Motor neuron (in vitro differentiated cells): ENCODE data around the gene CD52. TPM values are rescaled to one million over a fixed set of nuclear protein-coding genes. Genes with fewer than 3 reads are reported as not detected.
A peak's percentile ranks its signal among the peaks of the same experiment; 100 is the strongest.
"Not testable (repeated sequence)": the region's sequence is repeated elsewhere in the genome, so short reads cannot be mapped to it uniquely, and the experiment has no call there.

Experiments
- ATAC-seq, 8 experiments: fragments of 200-7000 bp; cut with Tn5 transposase; replicated peaks in 6 of 8; 2 replicates each; pipeline ENCODE4 v1.8.0; 2021; ENCODE audit warnings: mild to moderate bottlenecking in 8 of 8, moderate library complexity in 8 of 8
- H3K27ac ChIP-seq, 2 donors: fragments of 250-450 bp; sonication (Bioruptor Pico); 2 replicates each; pipeline ENCODE4 v1.9.0; 2021; ENCODE audit warnings: antibody characterized with exemption in 2 of 2, mild to moderate bottlenecking in 2 of 2, moderate library complexity in 1 of 2
- H3K4me1 ChIP-seq, 2 donors: fragments of 250-450 bp; sonication (Bioruptor Pico); replicated peaks in 1 of 2; 2 replicates each; pipeline ENCODE4 v1.6.1; 2021; ENCODE audit warnings: antibody characterized with exemption in 2 of 2, mild to moderate bottlenecking in 2 of 2, moderate library complexity in 1 of 2
- H3K4me3 ChIP-seq, 5 donors: fragments of 250-450 bp; sonication (Bioruptor Pico); 2 replicates each; pipeline ENCODE4 v1.9.0; 2021; ENCODE audit warnings: antibody characterized with exemption in 5 of 5, mild to moderate bottlenecking in 5 of 5, moderate library complexity in 4 of 5
- WGBS, 10 experiments: fragments of 450-650 bp; shearing (Covaris generic); methylation state at CpG; one replicate each; pipeline ENCODE4 v1.0.0; 2022; 5-methylcytosine and 5-hydroxymethylcytosine counted together
- in situ Hi-C, 9 experiments: fragments of 400-800 bp; cut with MboI; loops; one replicate each; pipeline ENCODE4 v1.15.0; 2021; ENCODE audit warnings: low sequenced_read_pairs in 9 of 9, low pct_unique_long_range_greater_than_20kb in 2 of 9; ENCODE audit not compliant: unreplicated experiment in 9 of 9
- total RNA-seq, 8 experiments: library from RNA; unstranded; fragments of 300-600 nt; gene quantifications; 2 replicates each; pipeline versions ENCODE4 v1.2.3 to v1.2.4, GENCODE V29; 2022

Gene CD52
- total RNA-seq, 8 experiments from 2014 or later, result 0.49 to 0.76 (median 0.71) TPM; not detected in 5

DNA sequence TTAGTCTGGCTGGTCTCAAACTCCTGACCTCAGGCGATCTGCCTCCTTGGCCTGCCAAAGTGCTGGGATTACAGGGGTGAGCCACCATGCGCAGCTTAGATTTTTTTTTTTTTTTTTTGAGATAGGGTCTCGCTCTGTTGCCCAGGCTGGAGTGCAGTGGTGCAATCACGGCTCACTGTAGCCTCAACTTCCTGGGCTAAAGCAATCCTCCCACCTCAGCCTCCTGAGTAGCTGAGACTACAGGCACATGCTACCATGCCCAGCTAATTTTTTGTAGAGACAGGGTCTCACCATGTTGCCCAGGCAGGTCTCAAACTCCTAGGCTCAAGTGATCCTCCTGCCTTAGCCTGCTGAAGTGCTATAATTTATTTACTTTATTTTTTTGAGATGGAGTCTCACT, 11.6 kb downstream of the CD52 start:
- H3K4me3 ChIP-seq, ATAC-seq, H3K27ac ChIP-seq, in situ Hi-C loops, H3K4me1 ChIP-seq: not testable (repeated sequence)
- 60 to 100% (median 93%) methylated on average over 1 to 4 of the region's 4 CpGs; no CpG with 5 or more reads in 3 of the 10 experiments for WGBS, 10 experiments

DNA sequence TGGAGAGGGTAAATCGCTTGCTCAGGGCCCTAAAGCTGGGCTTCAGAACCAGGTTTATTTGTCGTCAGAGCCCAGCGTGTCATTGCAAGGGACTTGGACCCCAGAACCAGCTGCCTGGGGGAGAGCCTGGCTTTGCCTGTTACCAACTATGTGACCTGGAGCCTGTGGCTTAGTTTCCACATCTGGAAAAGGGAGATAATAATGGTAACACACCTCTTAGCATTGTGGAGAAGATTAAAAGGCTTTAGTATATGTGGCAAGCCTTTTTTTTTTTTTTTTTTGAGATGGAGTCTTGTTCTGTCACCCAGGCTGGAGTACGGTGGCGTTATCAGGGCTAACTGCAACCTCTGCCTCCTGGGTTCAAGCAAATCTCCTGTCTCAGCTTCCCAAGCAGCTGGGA, 12.5 kb downstream of the CD52 start:
- H3K4me1 ChIP-seq, result peaks cover under 1 to 1% of the 10 kb centered on the region in 2 donors
- no peak for ATAC-seq
- no peak overlapping the region for H3K27ac ChIP-seq
- 90 to 100% (median 94%) methylated on average over 1 to 5 of the region's 5 CpGs; no CpG with 5 or more reads in 6 of the 10 experiments for WGBS, 10 experiments
- in situ Hi-C loops, result no loop called here
- H3K4me3 ChIP-seq, result no peak overlapping the region

DNA sequence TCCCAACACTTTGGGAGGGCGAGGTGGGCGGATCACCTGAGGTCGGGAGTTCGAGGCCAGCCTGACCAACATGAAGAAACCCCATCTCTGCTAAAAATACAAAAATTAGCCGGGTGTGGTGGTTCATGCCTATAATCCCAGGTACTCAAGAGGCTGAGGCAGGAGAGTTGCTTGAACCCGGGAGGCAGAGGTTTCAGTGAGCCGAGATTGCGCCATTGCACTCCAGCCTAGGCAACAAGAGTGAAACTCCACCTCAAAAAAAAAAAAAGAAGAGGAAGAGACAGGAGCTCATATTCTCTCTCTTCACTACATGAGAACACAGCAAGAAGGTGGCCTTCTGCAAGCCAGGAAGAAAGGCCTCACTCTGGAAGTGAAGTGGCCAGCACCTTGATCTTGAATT, 15.6 kb downstream of the CD52 start:
- ATAC-seq, in situ Hi-C loops, H3K4me3 ChIP-seq, H3K27ac ChIP-seq: not testable (repeated sequence)
- H3K4me1 ChIP-seq, result peaks cover 11 to 15% of the 10 kb centered on the region in 2 donors
- WGBS, 10 experiments, result 57 to 96% (median 87%) methylated on average over 2 to 8 of the region's 8 CpGs; no CpG with 5 or more reads in 4 of the 10 experiments

DNA sequence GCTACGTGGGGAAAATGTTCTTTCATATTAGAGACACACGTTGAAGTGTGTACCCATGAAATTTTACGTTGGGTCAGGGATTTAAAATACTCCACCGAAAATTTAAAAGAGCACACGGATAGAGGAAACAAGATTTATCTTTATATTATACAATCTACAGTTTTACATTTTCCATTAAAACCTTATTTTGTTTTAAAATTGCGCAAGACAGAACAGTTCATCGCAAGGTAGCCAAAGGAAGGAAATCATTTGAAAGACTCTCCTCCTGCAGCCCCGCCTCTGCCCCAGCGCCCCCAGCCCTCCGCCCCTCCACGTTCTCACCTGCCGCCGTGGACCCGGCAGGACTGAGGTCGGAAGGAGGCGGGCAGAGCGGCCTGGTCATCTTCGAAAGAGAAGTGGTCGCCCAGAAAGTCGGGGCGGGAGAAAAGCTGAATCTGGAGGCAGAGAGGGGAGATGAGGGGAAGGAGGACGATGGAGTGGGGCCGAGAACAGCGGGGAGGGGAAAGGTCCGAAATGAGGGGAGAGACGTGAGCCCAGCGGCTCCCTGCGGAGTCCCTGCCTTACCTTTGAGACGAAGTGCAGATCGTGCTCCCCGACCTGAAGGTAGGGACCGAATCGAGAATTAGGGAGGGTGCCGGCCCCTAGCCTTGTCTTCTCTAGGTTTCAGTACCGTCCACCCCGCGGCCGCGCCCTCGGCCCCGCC, 18.2 kb downstream of the CD52 start:
- peak overlapping the region in 1 of 2 donors; percentile 15 for H3K27ac ChIP-seq
- peak in 4 of 8 experiments; percentile 35 to 88 (median 40) for ATAC-seq
- in situ Hi-C loops, result no loop called here
- WGBS, 10 experiments, result 9 to 50% (median 21%) methylated on average over 1 to 28 of the region's 41 CpGs; no CpG with 5 or more reads in 1 of the 10 experiments
- peak overlapping the region; percentile 42 to 64 (median 49) for H3K4me3 ChIP-seq
- peaks cover 11 to 15% of the 10 kb centered on the region in 2 donors for H3K4me1 ChIP-seq

DNA sequence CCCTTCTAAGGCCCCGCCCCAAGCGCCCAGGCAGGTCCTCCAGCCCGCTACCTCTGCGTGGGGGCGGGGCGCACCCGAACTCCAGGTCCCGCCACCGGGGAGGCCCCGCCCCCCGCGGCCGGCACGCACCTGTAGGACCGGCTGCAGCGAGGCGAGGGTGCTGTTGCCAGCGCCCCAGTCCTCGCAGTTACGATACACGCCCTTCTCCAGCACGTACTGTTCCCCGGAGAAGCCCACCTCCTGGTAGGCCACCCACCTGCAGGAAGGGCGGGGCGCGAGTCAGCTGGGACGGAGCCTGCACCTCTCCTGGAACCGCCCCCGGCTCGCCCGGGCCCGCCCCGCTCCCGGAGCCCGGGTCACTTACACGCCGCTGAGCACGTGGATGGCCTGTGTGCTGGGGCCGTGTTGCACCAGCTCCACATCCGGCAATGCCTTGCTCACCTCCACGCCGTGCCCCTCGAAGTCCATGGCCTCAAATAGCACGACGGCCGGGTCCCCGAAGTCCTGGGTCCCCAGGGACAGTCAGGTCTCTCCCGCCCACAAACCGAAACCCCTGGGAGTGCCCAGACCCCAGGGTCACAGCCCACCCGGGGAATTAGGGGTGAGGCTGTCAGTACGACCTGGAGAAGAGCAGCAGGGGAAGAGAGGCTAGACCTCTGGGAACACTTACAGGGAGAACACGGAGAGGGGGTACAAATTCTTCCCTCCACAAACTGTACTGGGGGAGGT, 18.9 kb downstream of the CD52 start:
- peak overlapping the region; percentile 42 to 64 (median 49) for H3K4me3 ChIP-seq
- peak overlapping the region in 1 of 2 donors; percentile 15 for H3K27ac ChIP-seq
- peaks cover 11 to 15% of the 10 kb centered on the region in 2 donors for H3K4me1 ChIP-seq
- ATAC-seq, result peak; percentile 88 to 93 (median 92)
- WGBS, 10 experiments, result 36 to 67% (median 62%) methylated on average over 2 to 17 of the region's 52 CpGs; no CpG with 5 or more reads in 5 of the 10 experiments
- in situ Hi-C loops, result no loop called here

DNA sequence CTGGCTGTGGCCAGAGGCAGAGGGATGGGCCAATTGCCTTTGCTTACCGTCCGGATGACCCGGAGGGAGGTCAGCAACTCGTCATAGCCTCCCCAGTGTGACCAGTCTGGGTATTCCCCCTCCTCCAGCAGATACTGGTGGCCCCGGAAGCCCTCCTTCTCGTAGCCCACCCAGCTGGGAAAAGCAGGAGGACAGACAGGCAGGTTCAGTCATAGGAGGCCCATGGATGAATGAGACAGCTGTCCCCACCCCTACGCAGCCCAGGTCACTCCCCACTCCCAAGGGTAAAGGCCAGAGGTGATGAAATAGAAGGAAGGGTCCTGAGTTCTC, 19.4 kb downstream of the CD52 start:
- peaks cover 11 to 15% of the 10 kb centered on the region in 2 donors for H3K4me1 ChIP-seq
- 76 to 100% (median 96%) methylated on average over 1 to 5 of the region's 7 CpGs; no CpG with 5 or more reads in 6 of the 10 experiments for WGBS, 10 experiments
- no peak for ATAC-seq
- H3K4me3 ChIP-seq, result no peak overlapping the region
- in situ Hi-C loops, result no loop called here
- no peak overlapping the region for H3K27ac ChIP-seq

DNA sequence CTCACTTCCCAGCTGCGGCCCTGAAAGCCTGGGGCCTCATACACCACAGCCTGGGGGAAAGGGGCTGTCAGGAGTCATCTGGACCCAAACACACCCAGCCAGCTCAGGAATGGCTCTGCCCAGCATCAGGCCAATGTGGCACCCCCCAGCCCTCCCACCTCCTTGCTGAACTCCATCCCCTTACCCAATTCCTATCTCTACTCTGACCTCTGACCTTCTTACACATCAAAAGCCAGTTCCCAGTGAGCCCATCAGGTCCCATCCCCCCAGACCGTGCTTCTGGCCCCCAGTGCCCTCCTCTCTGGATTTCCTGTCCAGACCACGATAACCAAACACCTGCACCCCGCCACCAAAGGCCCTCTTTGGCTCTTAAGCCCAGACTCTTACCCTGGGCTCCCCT, 19.9 kb downstream of the CD52 start:
- 77 to 80% methylated on average over 1 to 4 of the region's 4 CpGs; no CpG with 5 or more reads in 8 of the 10 experiments for WGBS, 10 experiments

DNA sequence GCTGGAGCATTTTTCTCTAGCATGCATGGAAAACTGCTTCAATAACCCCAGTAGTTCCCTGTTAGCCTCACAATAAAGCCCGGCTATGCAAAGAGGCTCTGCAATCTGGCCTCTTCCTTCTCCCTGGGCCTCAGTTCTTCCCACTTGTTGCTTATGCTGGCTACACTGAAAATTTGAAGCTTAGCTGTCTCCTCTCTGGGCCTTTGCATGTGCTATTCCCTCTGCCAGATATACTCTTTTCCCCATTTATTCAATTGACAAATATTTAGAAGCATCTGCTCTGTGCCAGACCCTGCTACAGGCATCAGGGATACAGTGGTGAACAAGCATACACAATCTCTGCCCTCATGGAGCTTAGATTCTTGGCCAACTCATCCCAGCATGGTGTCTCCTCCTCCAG, 20.9 kb downstream of the CD52 start:
- H3K4me1 ChIP-seq, result peaks cover 11 to 15% of the 10 kb centered on the region in 2 donors
- no peak overlapping the region for H3K4me3 ChIP-seq
- ATAC-seq, result no peak
- H3K27ac ChIP-seq, result no peak overlapping the region
- in situ Hi-C loops, result no loop called here
- WGBS, 10 experiments, result 56 to 100% (median 83%) methylated on average over 1 of the region's 1 CpG; no CpG with 5 or more reads in 4 of the 10 experiments

More for the DNA sequence above, 19.9 kb downstream of the CD52 start:
- Histone ChIP-seq H3K4me1 (peaks cover 11 to 15% of the 10 kb centered on the region in 2 donors), H3K27ac (no peak overlapping the region), H3K4me3 (no peak overlapping the region)
- ATAC-seq, result no peak
- in situ Hi-C loops, result no loop called here

DNA sequence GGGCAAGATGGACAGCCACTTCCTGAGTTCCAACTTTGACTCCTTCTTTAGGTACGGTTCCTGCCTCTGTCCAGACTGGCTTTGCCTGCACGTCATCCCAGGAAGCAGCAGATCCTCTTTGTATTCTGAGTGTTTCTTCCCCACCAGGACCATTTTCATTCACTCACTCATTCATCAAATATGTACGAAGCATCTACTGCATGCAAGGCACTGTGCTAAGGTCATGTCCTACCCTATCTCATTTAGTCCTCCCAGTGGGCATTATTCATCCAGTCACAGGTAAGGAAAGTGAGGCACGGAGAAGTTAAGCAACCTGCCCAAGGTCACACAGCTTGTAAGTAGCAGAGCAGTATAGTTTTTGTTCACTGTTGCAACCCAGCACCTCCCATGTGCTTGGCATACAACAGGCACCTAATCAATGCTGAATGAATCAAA, 22.3 kb downstream of the CD52 start:
- H3K4me1 ChIP-seq, result peaks cover 11 to 15% of the 10 kb centered on the region in 2 donors
- WGBS, 10 experiments, result 47 to 100% (median 84%) methylated on average over 1 to 4 of the region's 4 CpGs; no CpG with 5 or more reads in 3 of the 10 experiments
- H3K27ac ChIP-seq, result no peak overlapping the region
- in situ Hi-C loops, result no loop called here
- no peak for ATAC-seq
- H3K4me3 ChIP-seq, result no peak overlapping the region

DNA sequence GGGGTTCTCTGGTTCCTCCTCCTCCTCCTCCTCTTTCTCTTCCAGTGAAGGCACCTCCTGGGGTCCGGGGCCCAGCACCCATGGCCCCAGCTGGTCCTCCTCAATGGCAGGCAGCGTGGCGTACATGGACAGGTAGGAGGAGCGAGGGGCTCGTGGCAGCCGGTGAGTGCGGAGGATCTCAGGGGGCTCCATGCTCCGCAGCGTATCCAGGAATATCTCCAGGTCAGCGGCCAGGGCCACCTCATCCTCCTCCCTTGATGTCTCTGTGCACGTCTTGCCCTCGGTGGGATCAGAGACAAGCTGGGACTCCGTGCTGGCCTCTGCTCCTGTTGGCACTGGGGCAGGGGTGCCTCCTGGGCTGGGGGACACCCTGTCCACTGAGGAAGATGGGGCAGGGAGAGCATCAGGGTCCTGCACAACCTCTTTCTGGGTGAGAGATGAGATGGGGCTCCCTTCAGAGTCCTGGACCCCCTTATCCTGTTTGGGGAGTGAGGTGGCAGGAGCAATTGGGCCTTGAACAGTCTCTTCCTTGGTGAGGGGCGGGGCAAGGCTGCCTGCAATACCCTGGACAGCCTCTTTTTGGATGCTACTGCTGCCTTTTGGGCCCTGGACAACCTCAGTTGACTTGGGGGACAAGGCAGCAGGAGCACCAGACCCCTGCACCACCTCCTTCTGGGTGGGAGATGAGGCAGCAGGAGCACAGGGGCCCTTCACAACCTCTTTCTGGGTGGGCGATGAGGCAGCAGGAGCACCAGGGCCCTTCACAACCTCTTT, 26.6 kb downstream of the CD52 start:
- in situ Hi-C loops, result no loop called here
- Histone ChIP-seq H3K4me3 (no peak overlapping the region), H3K4me1 (no peaks in the 10 kb centered on the region), H3K27ac (no peak overlapping the region)
- WGBS, 10 experiments, result 90 to 95% (median 93%) methylated on average over 2 to 11 of the region's 15 CpGs; no CpG with 5 or more reads in 7 of the 10 experiments
- ATAC-seq, result peak in 2 of 8 experiments; percentile 11 to 12

DNA sequence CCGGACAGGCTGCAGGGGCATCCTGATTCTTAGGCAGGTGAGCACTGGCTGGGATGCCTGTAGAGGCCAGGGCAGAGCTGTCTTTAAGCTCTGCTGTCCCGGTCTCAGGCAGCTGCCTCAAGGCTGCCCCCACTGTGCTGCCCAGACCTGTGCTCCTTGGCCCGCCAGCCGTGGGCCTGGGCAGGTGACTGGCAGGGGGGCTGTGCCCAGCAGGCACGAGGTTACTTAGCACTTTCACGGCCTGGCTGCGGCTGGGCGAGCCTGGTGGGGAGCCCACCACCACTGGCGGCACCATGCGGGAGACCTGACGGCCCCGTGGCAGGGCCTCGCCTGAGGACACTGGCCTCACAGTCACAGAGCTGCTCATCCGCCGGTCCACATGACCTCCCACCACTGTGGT, 28.0 kb downstream of the CD52 start:
- peak in 4 of 8 experiments; percentile 3 to 29 (median 20) for ATAC-seq
- H3K27ac ChIP-seq, result no peak overlapping the region
- in situ Hi-C loops, result no loop called here
- H3K4me1 ChIP-seq, result peaks cover 0 to 3% of the 10 kb centered on the region in 2 donors
- WGBS, 10 experiments, result 83 to 91% (median 89%) methylated on average over 1 to 7 of the region's 15 CpGs; no CpG with 5 or more reads in 7 of the 10 experiments
- no peak overlapping the region for H3K4me3 ChIP-seq

DNA sequence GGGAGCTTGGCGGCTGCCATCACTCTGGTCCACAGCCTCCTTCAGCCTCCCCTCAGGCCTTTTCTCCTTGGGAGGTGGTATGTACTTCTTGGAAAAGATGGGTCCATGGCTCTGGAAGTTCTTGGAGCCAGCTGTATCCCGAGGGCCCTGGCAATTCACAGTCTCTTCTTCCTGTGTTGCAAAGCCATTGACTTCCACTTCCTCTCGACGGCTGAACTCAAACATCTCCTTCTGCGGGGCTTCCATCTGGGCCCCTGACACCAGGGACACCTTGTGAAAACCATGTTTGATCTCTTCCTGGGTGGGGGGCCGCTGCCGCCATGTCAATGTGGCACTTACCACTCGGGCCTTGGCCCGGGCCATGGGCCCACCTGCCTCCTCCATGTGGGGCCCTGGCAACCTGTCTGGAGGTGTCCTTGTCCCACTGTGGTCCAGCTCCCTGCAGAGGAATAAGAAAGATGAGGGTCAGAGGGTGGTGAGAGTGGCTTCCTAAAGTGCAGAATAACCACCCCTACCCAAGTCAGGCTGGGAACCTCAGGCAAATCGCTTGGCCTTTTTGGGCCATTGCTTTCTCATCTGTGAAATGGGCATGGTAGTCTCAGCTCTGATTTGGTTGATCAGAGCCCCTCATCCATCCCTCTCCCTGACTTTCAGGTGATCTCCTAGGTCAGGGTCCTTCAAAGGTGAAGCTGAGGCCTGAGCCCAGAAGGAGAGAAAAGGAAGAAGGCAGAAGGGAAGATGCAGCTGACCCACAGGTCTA, 28.7 kb downstream of the CD52 start:
- WGBS, 10 experiments, result 46 to 92% (median 87%) methylated on average over 2 to 10 of the region's 10 CpGs; no CpG with 5 or more reads in 3 of the 10 experiments

More for the DNA sequence above, 28.7 kb downstream of the CD52 start:
- peaks cover 4 to 10% of the 10 kb centered on the region in 2 donors for H3K4me1 ChIP-seq
- in situ Hi-C loops, result no loop called here
- no peak for ATAC-seq
- no peak overlapping the region for H3K27ac ChIP-seq
- H3K4me3 ChIP-seq, result no peak overlapping the region
